Chondrocyte (in vitro differentiated cells): ENCODE measurements around the gene UPB1. TPM values are rescaled to one million over a fixed set of nuclear protein-coding genes. Genes with fewer than 3 reads are reported as not detected.

Source experiments
- DNase-seq: peaks from one replicate; pipeline ENCODE4 v3.0.0; 2021; ENCODE audit warnings: mixed read lengths, low spot score
- H3K27ac Mint-ChIP-seq: one replicate; pipeline ENCODE4 v1.8.0; 2021; ENCODE audit warnings: mild to moderate bottlenecking, moderate library complexity, mixed read lengths; ENCODE audit not compliant: unreplicated experiment
- H3K27me3 Mint-ChIP-seq: 2 replicates; pipeline ENCODE4 v1.8.0; 2021; ENCODE audit warnings: low read depth, mixed read lengths
- H3K36me3 Mint-ChIP-seq: 2 replicates; pipeline ENCODE4 v1.8.0; 2021; ENCODE audit warnings: low read depth, mixed read lengths
- H3K4me1 Mint-ChIP-seq: 2 replicates; pipeline ENCODE4 v1.8.0; 2021; ENCODE audit warnings: low read depth, mild to moderate bottlenecking, mixed read lengths
- H3K4me3 Mint-ChIP-seq: one replicate; pipeline ENCODE4 v1.8.0; 2021; ENCODE audit warnings: mild to moderate bottlenecking, moderate library complexity, mixed read lengths; ENCODE audit not compliant: unreplicated experiment
- H3K9me3 Mint-ChIP-seq: 2 replicates; pipeline ENCODE4 v1.8.0; 2021; ENCODE audit warnings: low read depth, mixed read lengths
- CTCF ChIP-seq: fragments of 200-600 bp; sonication (generic); IDR thresholded peaks from 2 replicates; pipeline ENCODE4 v1.5.0; 2021; ENCODE audit warnings: antibody characterized with exemption, mild to moderate bottlenecking, moderate library complexity
- total RNA-seq: library from RNA; stranded (reverse); gene quantifications from 3 replicates; pipeline ENCODE4 v1.2.1, GENCODE V29; 2021

UPB1 gene
- total RNA-seq, 1 donor from 2014 or later = 0.15 TPM

- H3K4me1 Mint-ChIP-seq = peaks cover 3% of the 10 kb centered on the region
- peak overlapping the region; percentile 17 for H3K27ac Mint-ChIP-seq
- no peak overlapping the region for H3K4me3 Mint-ChIP-seq
- peaks cover 16% of the 10 kb centered on the region for H3K36me3 Mint-ChIP-seq
- no peak for DNase-seq
- no peaks in the 10 kb centered on the region for H3K27me3 Mint-ChIP-seq
- no peaks in the 10 kb centered on the region for H3K9me3 Mint-ChIP-seq
- no peak for TF ChIP-seq CTCF
These were observed 69.4 kb downstream of the UPB1 start for GRCh38 chr22:24564376-24565058.

GRCh38 chr22:24565077-24565476 lies 69.9 kb downstream of the UPB1 start:
- Mint-ChIP-seq H3K4me3 (no peak overlapping the region), H3K36me3 (peaks cover 17% of the 10 kb centered on the region)

GRCh38 chr22:24566899-24567511 lies 71.9 kb downstream of the UPB1 start:
- no peak for TF ChIP-seq CTCF
- DNase-seq = no peak
- Mint-ChIP-seq H3K4me3 (no peak overlapping the region), H3K4me1 (peaks cover 3% of the 10 kb centered on the region), H3K36me3 (peaks cover 20% of the 10 kb centered on the region), H3K9me3 (no peaks in the 10 kb centered on the region), H3K27ac (no peak overlapping the region), H3K27me3 (no peaks in the 10 kb centered on the region)

More at GRCh38 chr22:24565077-24565476, 69.9 kb downstream of the UPB1 start:
- no peak overlapping the region for H3K27ac Mint-ChIP-seq
- DNase-seq = no peak
- peaks cover 3% of the 10 kb centered on the region for H3K4me1 Mint-ChIP-seq
- TF ChIP-seq CTCF = no peak
- H3K27me3 Mint-ChIP-seq = no peaks in the 10 kb centered on the region
- no peaks in the 10 kb centered on the region for H3K9me3 Mint-ChIP-seq

GRCh38 chr22:24567668-24568067 lies 72.5 kb downstream of the UPB1 start:
- H3K4me1 Mint-ChIP-seq = peaks cover 3% of the 10 kb centered on the region
- no peak overlapping the region for H3K27ac Mint-ChIP-seq

GRCh38 chr22:24571266-24571665 lies 76.1 kb downstream of the UPB1 start:
- Mint-ChIP-seq H3K27ac (no peak overlapping the region), H3K36me3 (peaks cover 35% of the 10 kb centered on the region), H3K4me3 (no peak overlapping the region), H3K9me3 (no peaks in the 10 kb centered on the region), H3K4me1 (no peaks in the 10 kb centered on the region), H3K27me3 (no peaks in the 10 kb centered on the region)
- DNase-seq = no peak
- no peak for TF ChIP-seq CTCF

More at GRCh38 chr22:24567668-24568067, 72.5 kb downstream of the UPB1 start:
- no peaks in the 10 kb centered on the region for H3K9me3 Mint-ChIP-seq
- no peaks in the 10 kb centered on the region for H3K27me3 Mint-ChIP-seq
- no peak for DNase-seq
- TF ChIP-seq CTCF = no peak
- H3K36me3 Mint-ChIP-seq = peaks cover 20% of the 10 kb centered on the region
- H3K4me3 Mint-ChIP-seq = no peak overlapping the region
